Muscle of arm (tissue), 12 donors: Measurements from ENCODE around the gene MVP. TPM values are rescaled to one million over a fixed set of nuclear protein-coding genes. Genes with fewer than 3 reads are reported as not detected.

Source experiments
- polyA plus RNA-seq, 12 donors: library from polyadenylated mRNA; unstranded; fragments of 120-200 nt; gene quantifications; one replicate each; pipeline ENCODE4 v1.2.1, GENCODE V29; 2013; ENCODE audit not compliant: insufficient read length in 12 of 12

MVP gene
- polyA plus RNA-seq, 12 donors: 11.5 to 112 (median 18.7) TPM; not detected in 1

Other genes starting within 250 kb of the MVP start
- gene SPN, start 157.2 kb upstream of the MVP start, polyA plus RNA-seq: 1 to 10 TPM in 3 of 12 donors, under 1 TPM in 7, not detected in 2; 0.72 to 8.2 (median 0.88) TPM
- gene QPRT, start 141.3 kb upstream of the MVP start, polyA plus RNA-seq: 100 to 1,000 TPM in 1 of 12 donors, 10 to 100 TPM in 10, not detected in 1; 42.0 to 115 (median 54.3) TPM
- 1 to 10 TPM in 1 of 12 donors, under 1 TPM in 9, not detected in 2; 0.10 to 1.4 (median 0.25) TPM for gene C16orf54, start 74.5 kb upstream of the MVP start, polyA plus RNA-seq
- gene ZG16, start 42.2 kb upstream of the MVP start, polyA plus RNA-seq: 1 to 10 TPM in 1 of 12 donors, under 1 TPM in 1, not detected in 10; 0.05 to 4.4 TPM
- gene KIF22, start 29.7 kb upstream of the MVP start, polyA plus RNA-seq: 10 to 100 TPM in 11 of 12 donors, not detected in 1; 23.1 to 55.3 (median 33.6) TPM
- 100 to 1,000 TPM in 11 of 12 donors, not detected in 1; 185 to 364 (median 230) TPM for gene MAZ, start 13.9 kb upstream of the MVP start, polyA plus RNA-seq
- 10 to 100 TPM in 10 of 12 donors, 1 to 10 TPM in 1, not detected in 1; 9.3 to 42.8 (median 13.9) TPM for gene PRRT2, start 8.3 kb upstream of the MVP start, polyA plus RNA-seq
- 10 to 100 TPM in 11 of 12 donors, not detected in 1; 22.9 to 47.7 (median 28.2) TPM for gene PAGR1, start 4.3 kb upstream of the MVP start, polyA plus RNA-seq
- 10 to 100 TPM in 11 of 12 donors, not detected in 1; 32.1 to 48.9 (median 40.2) TPM for gene CDIPT, start 42.8 kb downstream of the MVP start, polyA plus RNA-seq
- gene SEZ6L2, start 79.1 kb downstream of the MVP start, polyA plus RNA-seq: 1 to 10 TPM in 10 of 12 donors, under 1 TPM in 1, not detected in 1; 0.99 to 9.6 (median 1.5) TPM
- gene ASPHD1, start 80.0 kb downstream of the MVP start, polyA plus RNA-seq: 10 to 100 TPM in 1 of 12 donors, under 1 TPM in 9, not detected in 2; 0.27 to 10.5 (median 0.32) TPM
- gene KCTD13, start 105.8 kb downstream of the MVP start, polyA plus RNA-seq: 10 to 100 TPM in 6 of 12 donors, 1 to 10 TPM in 5, not detected in 1; 7.6 to 21.0 (median 10.7) TPM
- gene TMEM219, start 141.6 kb downstream of the MVP start, polyA plus RNA-seq: 10 to 100 TPM in 11 of 12 donors, not detected in 1; 54.9 to 69.3 (median 60.5) TPM
- 10 to 100 TPM in 11 of 12 donors, not detected in 1; 24.9 to 47.2 (median 31.2) TPM for gene TAOK2, start 153.4 kb downstream of the MVP start, polyA plus RNA-seq
- 10 to 100 TPM in 11 of 12 donors, not detected in 1; 10.2 to 15.6 (median 12.0) TPM for gene HIRIP3, start 175.2 kb downstream of the MVP start, polyA plus RNA-seq
- 10 to 100 TPM in 11 of 12 donors, not detected in 1; 24.0 to 62.2 (median 32.7) TPM for gene INO80E, start 175.8 kb downstream of the MVP start, polyA plus RNA-seq
- gene DOC2A, start 190.6 kb downstream of the MVP start, polyA plus RNA-seq: 1 to 10 TPM in 4 of 12 donors, under 1 TPM in 6, not detected in 2; 0.30 to 1.4 (median 0.94) TPM
- gene C16orf92, start 202.7 kb downstream of the MVP start, polyA plus RNA-seq: not detected
- gene TLCD3B, start 210.8 kb downstream of the MVP start, polyA plus RNA-seq: 1 to 10 TPM in 5 of 12 donors, under 1 TPM in 6, not detected in 1; 0.42 to 7.5 (median 0.80) TPM
- gene ALDOA, start 245.3 kb downstream of the MVP start, polyA plus RNA-seq: 1,000 to 10,000 TPM in 10 of 12 donors, 100 to 1,000 TPM in 2; 871 to 3,402 (median 1,561) TPM